GM12892 (cell line): Measurements from ENCODE around the gene MRAP.

ENCODE experiments used
- POLR2AphosphoS5 ChIP-seq: IDR thresholded peaks from 2 replicates; pipeline ENCODE4 v1.6.1; 2011; ENCODE audit warnings: low read depth, low read length, control low read depth
- TAF1 ChIP-seq: IDR thresholded peaks from 2 replicates; pipeline ENCODE4 v1.6.1; 2011; ENCODE audit warnings: low read depth, mild to moderate bottlenecking, control low read depth, low read length, borderline replicate concordance

DNA sequence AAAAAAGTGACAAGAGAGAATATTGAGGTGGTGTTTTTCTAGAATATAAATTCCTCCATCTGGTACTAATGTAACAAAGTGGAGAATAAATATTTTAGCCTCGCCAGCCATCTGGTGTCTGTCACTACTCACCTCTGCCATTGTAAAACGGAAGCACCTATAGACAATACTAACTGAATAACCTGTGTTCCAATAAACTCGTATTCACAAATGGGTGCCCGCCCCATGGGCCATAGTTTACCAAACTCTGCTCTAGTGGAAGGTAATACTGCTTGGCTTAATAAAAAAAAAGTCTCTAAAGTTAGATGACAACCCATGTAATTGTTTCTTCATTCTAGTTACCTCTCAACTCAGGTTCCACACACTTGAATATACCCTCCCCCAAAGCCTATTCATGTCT lies 27.9 kb upstream of the MRAP start:
- no peak for TF ChIP-seq TAF1
- TF ChIP-seq POLR2AphosphoS5, result no peak
